ENCODE data around the gene ST7L.
"Not testable (repeated sequence)": the region's sequence is repeated elsewhere in the genome, so short reads cannot be mapped to it uniquely, and the experiment has no call there.

The ST7L gene

DNA sequence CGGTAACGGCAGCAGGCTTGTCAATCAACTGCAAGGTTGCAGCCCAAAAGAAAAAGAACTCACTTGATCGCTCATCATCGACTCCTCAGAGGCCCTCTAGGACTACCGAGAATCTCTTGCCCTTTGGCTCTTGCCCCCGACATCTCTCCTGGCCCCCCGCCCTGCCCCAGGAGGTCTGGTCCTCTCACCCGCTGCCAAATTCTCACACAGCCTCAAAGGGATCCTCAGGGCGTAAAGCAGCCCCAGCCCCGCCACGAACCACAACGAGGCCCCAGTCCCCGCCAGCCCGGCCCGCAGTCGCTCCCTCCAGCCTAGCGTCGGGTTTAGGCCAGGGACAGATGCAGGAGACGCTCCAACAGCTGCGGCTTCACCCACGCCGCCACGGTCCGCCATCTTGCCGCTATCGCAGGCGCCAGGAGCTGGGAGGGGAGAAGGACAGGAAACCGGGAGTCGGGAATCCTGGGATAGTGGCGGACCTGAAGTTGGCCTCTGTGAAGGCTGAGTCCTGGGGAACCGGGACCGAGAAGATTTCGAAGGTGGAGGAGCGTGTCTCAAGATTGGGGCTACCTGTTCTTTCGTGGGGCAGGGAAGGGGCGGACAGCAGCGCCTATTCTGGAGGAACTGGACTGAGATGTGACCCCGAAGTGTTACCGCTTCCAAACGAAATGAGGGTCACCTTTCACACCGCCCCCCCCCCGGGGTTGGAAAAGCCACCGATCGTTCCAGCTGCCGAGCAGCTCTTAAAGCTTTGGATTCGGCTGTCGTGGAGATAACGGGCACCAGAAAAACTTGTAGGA is at the start of gene ST7L:
ST7L (minus strand) TSS at position 421 of the 797 bp plus-strand sequence; CDS start at position 393, 28 bp downstream.
- ATAC-seq, result peak; percentile 24 to 29

DNA sequence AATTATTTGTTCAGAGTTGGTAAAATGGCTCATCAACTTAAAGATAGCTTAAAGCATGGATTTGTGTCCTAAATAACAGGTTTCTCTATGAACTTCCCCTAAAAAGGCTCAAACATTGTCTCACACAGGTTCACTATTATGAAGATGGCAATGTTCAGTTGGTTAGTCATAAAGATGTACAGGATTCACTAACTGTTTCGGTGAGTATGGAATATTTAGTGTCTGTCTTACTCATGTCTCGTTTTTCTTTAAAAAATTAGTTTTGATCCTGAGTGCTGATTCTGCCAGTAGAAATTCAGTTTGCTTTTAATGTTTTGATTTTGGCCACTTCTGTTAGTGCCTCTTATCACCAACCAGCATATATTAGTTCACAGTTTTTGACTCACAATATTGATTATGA is 48.0 kb upstream of the ST7L start:
- ATAC-seq, result peak; percentile 42 to 55

DNA sequence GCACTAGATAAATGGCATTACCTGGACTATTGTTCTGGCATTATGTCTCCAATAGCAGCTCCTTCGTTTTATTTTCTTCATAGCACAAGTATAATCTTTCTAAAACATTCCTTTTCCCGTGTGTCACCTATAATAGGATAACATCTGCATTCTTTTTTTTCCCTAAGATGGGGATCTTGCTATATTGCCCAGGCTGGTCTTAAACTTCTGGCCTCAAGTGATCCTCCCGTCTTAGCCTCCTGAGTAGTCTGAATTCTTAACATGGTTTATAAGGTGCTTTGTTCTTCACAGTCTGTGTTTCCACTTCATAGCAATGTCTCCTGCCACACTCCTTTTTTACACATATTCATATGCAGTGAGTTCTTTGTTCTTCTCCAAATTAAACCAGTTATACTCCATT is 46.9 kb upstream of the ST7L start:
- ATAC-seq, result no peak

- peak in 1 of 2 donors; percentile 53 for ATAC-seq
Measured at GRCh38 chr1:112651205-112651604, 32.3 kb upstream of the ST7L start.

DNA sequence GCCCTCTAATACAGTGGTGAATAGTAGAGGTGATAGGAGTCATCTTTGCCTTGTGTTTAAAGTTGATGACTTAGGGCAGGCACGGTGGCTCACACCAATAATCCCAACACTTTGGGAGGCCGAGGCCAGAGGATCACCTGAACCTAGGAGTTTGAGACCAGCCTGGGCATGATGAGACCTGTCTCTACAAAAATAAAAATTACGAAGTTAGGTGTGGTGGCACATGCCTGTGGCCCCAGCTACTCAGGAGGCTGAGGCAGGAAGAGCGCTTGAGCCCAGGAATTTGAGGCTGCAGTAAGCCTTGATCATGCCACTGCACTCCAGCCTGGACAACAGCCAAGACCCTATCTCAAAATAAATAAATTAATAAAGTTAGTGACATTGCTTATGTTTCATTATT is 27.3 kb upstream of the ST7L start:
- no peak for ATAC-seq

- ATAC-seq, result no peak
Measured at GRCh38 chr1:112643080-112643479, 24.1 kb upstream of the ST7L start.

- not testable (repeated sequence) for ATAC-seq
Measured at GRCh38 chr1:112640437-112640836, 21.5 kb upstream of the ST7L start.

DNA sequence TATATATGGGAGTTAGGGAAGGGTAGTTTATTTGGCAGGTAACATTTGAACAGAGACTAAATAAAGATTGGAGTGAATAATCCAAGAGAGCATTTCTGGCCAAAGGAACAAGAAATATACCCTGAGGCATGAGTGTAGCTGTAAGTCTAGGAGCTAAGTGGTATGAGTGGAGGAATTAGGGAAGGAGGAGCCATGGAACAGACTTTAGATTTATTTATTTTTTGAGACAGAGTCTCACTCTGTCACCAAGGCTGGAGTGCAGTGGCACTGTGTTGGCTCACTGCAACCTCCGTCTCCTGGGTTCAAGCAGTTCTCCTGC is 19.1 kb upstream of the ST7L start:
- no peak for ATAC-seq

DNA sequence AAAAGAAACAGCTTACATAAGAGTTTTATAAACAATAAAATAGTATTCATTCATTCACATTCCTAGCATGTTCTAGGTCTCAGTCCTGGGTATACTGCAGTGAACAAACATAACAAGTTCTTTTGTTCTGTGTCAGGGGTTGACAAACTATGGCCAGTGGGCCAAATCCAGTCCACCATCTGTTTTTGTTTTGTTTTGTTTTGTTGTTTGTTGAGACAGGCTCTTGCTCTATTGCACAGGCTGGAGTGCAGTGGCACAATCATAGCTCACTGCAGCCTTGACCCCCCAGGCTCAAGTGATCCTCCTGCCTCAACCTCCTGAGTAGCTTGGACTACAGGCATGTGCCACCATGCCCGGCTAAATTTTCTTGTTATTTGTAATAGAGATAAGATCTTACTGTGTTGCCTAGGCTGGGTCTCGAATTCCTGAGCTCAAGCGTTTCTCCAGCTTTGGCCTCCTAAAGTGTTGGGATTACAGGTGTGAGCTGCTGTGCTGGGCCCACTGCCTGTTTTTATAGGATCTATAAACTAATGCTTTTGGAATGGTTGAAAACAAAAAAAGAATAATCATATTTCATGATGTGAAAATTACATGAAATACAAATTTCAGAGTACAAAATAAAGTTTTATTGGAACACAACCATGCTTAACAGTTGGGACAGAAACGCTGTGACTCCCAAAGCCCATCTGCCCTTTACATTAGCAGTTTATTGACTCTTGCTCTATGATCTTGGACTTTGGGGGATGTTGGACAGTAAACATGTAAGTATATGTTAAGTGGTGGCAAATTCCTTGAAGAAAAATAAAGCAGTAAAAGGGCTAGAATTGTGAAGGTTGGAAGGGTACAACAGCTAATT is 18.5 kb upstream of the ST7L start:
- ATAC-seq, result no peak

- peak; percentile 74 to 75 for ATAC-seq
Measured at GRCh38 chr1:112636597-112637253, 17.8 kb upstream of the ST7L start.

DNA sequence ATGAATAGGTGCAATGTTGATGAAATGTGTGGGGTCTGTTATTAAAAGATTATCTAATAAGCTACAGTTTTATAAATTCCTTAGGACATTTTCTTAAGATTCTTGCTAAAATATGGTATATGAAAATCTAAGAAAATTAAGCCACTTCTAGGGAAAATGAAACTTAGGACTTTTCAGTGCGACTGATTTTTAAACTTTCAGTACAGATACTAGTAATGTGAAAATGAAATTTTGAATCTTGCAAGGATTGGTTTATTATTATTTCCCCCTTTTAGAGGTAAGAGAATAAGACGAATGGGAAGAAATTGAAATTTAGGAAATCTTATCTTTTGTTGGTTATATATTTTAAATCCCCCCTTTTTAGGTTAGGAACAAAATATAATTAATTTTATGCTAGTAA is 17.1 kb upstream of the ST7L start:
- peak in 1 of 2 donors; percentile 19 for ATAC-seq

DNA sequence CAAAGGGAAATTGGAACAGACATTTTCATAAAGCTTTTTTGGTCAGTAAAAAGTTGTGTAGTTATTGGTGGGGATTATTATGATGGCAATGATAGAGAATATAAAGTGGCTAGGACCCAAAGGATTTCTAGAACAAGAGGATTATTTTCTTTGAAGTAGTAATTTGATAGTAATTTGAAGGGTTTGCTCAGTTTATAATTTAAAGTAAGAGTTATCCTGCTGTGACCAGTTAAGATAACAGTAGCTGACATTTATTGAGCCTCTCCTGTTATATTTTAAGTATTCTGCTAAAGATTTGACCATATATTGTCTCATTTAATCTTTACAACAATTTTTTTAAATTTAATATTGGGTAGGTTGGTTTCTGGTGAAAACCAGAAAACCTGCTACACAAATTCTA is 15.4 kb upstream of the ST7L start:
- no peak for ATAC-seq

- no peak for ATAC-seq
Measured at GRCh38 chr1:112633628-112634027, 14.7 kb upstream of the ST7L start.

DNA sequence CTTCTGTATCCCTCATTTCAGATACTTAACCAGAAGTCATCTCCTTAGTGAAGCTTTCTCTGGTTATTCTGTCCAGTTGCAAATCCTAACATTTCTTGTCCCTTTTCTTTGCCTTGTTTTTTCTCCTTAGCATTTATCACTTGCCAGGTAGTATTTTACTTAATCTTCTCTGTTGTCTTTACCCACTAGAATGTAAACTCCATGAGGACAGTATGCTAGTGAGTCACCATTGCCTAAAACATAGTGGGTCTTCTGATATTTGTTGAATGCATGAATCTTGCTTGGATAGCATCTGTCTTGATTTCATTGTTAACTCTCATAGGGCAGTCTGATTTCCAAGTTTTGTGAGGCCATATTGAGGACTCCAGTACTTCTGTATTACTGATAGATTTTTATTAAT is 10.3 kb upstream of the ST7L start:
- ATAC-seq, result no peak

- ATAC-seq, result no peak
Measured at GRCh38 chr1:112628516-112628915, 9.6 kb upstream of the ST7L start.

DNA sequence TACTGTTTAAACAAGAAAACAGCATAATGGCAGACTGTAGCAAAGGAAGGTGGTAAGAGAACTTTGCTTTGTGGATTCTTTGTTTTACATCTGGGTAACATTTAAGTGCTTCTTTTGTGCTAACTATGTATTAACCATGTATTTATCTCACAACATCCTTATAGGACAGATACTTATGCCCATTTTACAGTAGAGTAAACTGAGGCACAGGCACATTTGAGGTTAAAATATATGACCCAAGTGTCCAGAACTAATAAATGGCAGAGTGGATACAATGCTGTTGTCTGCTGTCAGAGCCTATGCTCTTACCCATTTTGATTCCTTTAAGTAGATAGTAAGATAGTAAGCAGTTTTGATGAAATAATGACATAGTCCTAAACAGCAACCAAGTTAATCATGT is 7.9 kb upstream of the ST7L start:
- ATAC-seq, result no peak

DNA sequence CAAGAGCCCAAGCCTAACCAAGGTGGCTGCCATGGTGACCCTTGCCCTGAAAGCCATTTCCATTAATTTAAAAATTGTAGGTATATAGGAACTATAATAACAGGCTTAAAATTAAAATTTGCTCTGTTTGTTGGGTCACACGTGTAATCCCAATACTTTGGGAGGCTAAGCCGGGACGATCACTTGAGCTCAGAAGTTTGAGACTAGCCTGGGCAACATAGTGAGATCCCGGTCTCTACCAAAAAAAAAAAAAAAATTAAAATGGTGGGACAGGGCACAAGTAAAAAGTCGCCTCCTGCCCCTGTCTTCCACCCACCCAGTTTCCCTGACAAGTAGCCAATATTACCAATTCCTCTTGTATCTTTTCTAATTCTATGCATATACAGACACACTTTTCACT is 7.3 kb upstream of the ST7L start:
- no peak for ATAC-seq

DNA sequence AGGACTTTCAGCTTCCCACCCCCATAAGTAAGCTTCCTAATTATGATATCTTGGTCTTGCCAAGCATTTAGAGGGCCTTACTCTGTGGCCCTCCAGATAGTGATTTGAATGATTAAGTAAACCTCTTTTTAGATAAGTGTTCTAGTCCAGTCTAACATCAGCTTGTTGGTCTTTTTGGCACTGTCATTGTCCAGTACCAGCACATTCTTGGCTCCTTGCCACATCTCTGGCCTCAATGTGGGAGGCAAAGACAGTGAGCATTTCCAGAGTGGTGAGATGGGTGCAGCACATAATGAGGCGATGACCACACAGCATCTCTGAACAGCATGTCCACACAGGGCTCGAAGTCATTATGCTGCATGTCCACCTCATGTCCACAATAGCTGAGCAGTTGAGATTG is 6.8 kb upstream of the ST7L start:
- no peak for ATAC-seq

DNA sequence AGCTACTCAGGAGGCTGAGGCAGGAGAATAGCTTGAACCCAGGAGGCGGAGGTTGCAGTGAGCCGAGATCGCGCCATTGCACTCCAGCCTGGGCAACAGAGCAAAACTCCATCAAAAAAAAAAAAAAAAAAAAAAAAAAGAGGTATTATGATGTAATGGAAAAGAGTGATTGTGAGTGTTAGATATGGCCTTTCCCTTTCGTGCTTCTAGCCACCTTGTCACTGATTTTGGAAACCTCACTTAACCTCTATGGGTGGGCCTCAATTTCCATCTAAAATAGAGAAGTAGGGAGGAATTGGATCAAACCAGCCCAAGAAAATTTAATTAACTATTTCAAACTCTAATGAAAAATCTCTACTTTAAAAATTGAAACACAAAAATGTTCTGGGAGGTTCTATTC is 5.6 kb upstream of the ST7L start:
- ATAC-seq, result not testable (repeated sequence)

DNA sequence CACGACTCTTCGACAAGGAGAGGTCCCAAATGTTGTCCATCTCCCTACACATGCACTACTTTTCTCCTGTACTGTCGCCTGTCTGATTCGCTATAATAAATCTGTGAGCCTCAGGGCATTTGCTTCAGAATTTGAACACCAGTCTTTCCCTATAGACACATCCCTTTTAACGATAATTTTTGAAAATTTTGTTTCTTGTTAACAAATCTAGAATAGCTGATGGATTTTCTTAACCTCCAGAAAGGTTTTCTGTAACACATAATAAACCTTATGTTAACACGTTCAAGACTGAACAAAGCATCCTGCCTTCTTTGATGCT is 1.4 kb upstream of the ST7L start:
- ATAC-seq, result no peak

DNA sequence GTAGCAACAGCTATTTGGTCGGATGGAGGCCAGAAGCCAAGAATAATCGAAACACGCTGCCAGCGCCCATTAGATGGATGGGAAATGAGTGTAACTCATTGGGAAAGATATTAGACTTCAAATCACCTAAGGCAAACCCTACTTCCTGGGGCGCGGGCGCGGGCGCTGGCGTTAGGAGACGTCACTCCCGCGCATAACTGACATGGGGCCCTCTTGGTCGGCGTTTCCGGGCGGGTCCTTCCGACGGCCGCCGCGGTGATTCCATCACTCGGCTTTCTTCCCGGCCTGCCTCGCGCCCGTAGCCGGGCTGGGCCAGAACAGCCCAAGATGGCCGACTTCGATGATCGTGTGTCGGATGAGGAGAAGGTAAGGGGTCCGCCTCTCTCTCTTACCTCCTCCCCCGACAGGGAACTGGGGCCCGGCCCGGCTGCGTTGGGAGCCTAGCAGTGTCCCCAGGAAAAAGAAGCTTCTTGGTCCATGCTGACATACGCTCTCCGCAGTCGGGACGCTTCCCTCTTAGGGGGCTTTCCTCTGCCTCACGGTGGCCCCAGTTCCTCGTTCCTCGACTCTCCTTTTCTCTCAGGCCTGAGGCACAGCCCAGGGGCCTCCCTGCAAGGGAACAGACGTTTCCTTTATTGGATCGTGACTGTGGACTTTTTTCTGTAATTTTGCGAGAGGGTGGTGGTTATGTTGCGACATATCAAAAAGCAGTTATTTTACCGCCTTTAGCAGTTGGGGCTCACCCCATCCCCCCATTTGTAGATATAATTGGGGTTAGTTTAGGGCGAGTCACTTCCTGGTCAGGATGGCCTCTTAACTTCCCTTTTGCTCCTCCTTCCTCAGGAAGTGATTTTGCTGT is 806 bp upstream of the ST7L start, which contains the start of gene CAPZA1:
CAPZA1 (plus strand) TSS at position 315 of the 859 bp plus-strand sequence; CDS start at position 328, 13 bp downstream.
- peak; percentile 86 to 89 for ATAC-seq

DNA sequence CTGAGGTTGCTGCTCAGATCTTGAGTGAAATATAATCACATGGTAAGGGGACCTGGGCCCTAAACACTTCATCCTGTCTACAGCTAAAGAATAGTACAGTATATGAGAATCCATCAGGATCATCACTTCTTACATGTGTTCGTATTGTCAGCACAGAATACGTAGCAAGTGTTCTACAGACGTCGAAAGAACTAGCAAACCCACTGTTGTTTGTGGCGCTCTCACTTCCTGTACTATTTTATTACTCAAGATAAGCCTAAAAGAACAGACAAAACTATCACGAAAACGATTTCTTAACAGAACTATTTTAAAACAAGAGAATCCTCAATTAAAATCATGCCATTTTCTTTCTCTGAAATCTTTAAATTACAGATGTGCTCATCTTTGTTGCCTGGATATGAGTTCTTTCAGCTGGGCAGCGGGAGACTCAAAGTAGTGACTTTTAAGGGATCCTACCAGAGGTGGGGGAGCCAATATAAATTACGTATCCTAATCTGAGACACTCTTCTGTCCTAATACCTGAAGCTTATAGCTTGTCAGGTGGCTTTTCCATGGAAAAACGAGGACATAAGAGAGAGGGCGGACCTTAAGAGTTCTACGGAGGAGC is 724 bp downstream of the ST7L start:
- ATAC-seq, result peak; percentile 25 to 27
